Activated naive CD8-positive, alpha-beta T cell treated with anti-CD3 and anti-CD28 coated beads, Interleukin-2, amount 50 U/mL, for 24 hours (primary cell): Measurements from ENCODE around the gene RASGEF1B.
"Not testable (repeated sequence)": the region's sequence is repeated elsewhere in the genome, so short reads cannot be mapped to it uniquely, and the experiment has no call there.

ENCODE experiments used
- ATAC-seq: fragments of 150-1000 bp; cut with Tn5 transposase; one replicate; pipeline ENCODE4 v1.10.0; 2021
- DNase-seq: peaks from one replicate; pipeline ENCODE4 v3.0.0; 2021
- H3K27ac Mint-ChIP-seq: one replicate; pipeline ENCODE4 v1.8.0; 2021; ENCODE audit warnings: mild to moderate bottlenecking, mixed read lengths
- H3K27me3 Mint-ChIP-seq: one replicate; pipeline ENCODE4 v1.8.0; 2021; ENCODE audit warnings: mixed read lengths
- H3K36me3 Mint-ChIP-seq: one replicate; pipeline ENCODE4 v1.8.0; 2021; ENCODE audit warnings: low read depth, mixed read lengths
- H3K4me1 Mint-ChIP-seq: one replicate; pipeline ENCODE4 v1.8.0; 2021; ENCODE audit warnings: mixed read lengths
- H3K4me3 Mint-ChIP-seq: one replicate; pipeline ENCODE4 v1.8.0; 2021; ENCODE audit warnings: mild to moderate bottlenecking, moderate library complexity, mixed read lengths
- H3K9me3 Mint-ChIP-seq: one replicate; pipeline ENCODE4 v1.8.0; 2021; ENCODE audit warnings: mixed read lengths

The RASGEF1B gene

GRCh38 chr4:81422595-81422994 lies 49.1 kb downstream of the RASGEF1B start:
- H3K9me3 Mint-ChIP-seq = no peaks in the 10 kb centered on the region
- no peaks in the 10 kb centered on the region for H3K27me3 Mint-ChIP-seq
- H3K36me3 Mint-ChIP-seq = peaks cover 13% of the 10 kb centered on the region
- H3K4me1 Mint-ChIP-seq = peaks cover 11% of the 10 kb centered on the region
- DNase-seq (no peak), ATAC-seq (peak; percentile 40)
- peak overlapping the region; percentile 26 for H3K27ac Mint-ChIP-seq
- no peak overlapping the region for H3K4me3 Mint-ChIP-seq

DNA sequence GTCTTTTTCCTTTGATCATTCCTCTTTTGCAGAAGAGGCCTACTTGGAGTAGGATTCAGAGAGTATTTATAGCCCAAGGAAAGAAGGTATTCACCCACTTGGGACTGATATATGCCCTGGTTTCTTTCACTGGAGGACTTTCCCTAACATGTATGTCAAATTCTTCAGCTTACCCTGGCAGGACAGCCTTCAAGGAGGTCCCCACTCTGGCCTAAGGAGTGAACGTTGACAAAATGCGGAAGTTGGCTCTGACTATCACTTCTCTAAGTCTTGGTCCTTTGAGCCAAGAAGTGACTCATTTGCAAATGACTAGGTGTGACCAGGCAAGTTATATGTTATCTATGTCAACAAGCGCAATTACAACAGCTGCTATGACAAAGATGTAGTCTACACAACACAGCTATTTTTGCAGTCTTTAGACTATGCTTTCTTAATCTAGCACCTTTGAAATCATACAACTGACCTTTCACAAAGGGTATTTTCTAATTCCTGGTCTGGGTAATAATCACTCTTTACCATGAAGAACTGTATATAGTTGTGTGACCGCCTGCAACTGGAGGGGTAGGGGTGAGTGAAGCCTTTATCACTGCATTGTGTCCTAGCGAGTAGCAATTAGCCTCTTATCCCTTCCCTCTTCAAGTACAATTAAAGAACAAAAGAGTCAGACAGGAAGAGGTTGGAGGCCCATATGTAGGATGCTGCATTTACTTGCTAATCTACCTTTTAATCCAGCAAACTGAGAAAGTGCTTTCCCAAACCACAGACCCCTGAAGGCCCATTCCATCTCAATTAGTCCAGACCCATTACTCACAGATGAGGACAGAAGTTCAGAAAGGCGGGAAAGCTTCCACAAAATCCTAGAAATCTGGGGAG lies 50.1 kb downstream of the RASGEF1B start:
- DNase-seq = no peak
- Mint-ChIP-seq H3K4me3 (no peak overlapping the region), H3K36me3 (peaks cover 9% of the 10 kb centered on the region), H3K27me3 (no peaks in the 10 kb centered on the region), H3K27ac (peak overlapping the region; percentile 34), H3K9me3 (no peaks in the 10 kb centered on the region), H3K4me1 (peaks cover 11% of the 10 kb centered on the region)
- ATAC-seq = peak; percentile 63

- Mint-ChIP-seq H3K9me3 (no peaks in the 10 kb centered on the region), H3K27ac (no peak overlapping the region), H3K36me3 (no peaks in the 10 kb centered on the region), H3K27me3 (no peaks in the 10 kb centered on the region), H3K4me3 (no peak overlapping the region), H3K4me1 (peaks cover 11% of the 10 kb centered on the region)
- DNase-seq (no peak), ATAC-seq (no peak)
Observed at GRCh38 chr4:81418572-81418971, 53.1 kb downstream of the RASGEF1B start.

DNA sequence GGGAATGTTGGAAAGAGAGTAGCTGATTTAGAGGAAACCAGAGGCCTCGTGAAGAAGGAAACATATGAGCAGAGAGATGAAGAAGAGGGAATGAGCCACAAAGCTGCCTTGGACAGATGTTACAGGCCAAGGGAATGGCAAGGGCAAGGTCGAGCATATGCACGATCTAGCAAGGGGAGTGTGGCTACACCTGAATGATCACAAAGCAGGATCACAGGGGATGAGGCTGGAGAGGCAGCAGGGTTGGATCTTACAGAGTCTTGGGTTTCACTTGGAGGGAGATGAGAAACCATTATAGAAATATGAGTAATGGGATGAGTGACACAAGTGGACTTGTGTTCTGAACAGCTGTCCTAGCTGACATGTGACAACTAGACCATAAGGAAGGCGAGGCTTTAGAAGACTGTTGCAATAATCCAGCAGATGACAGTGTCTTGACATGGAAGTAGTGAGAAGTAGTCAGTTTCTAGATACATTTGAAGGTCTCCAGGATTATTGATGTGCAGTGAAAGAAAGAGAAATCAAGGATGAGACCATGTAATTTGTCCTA lies 58.7 kb downstream of the RASGEF1B start:
- no peaks in the 10 kb centered on the region for H3K9me3 Mint-ChIP-seq
- no peak overlapping the region for H3K27ac Mint-ChIP-seq
- H3K4me3 Mint-ChIP-seq = no peak overlapping the region
- H3K36me3 Mint-ChIP-seq = no peaks in the 10 kb centered on the region
- no peaks in the 10 kb centered on the region for H3K27me3 Mint-ChIP-seq
- H3K4me1 Mint-ChIP-seq = no peaks in the 10 kb centered on the region
- no peak for ATAC-seq
- DNase-seq = no peak

DNA sequence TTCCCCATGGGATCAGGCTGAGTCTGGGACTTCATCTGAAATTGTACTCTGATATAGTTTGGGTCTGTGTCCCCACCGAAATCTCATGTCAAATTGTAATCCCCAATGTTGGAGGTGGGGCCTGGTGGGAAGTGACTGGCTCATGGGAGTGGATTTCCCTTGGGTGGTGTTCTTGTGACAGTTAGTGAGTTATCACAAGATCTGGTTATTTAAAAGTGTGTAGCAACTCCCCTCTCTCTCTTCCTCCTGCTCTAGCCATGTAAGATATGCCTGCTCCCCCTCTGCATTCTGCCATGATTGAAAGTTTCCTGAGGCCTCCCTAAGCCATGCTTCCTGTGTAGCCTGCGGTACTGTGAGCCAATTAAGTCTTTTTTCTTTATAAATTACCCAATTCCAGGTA lies 61.0 kb downstream of the RASGEF1B start:
- H3K9me3 Mint-ChIP-seq = no peaks in the 10 kb centered on the region
- no peak for ATAC-seq
- no peak for DNase-seq
- no peaks in the 10 kb centered on the region for H3K27me3 Mint-ChIP-seq
- no peaks in the 10 kb centered on the region for H3K36me3 Mint-ChIP-seq
- H3K4me1 Mint-ChIP-seq = peaks cover under 1% of the 10 kb centered on the region
- no peak overlapping the region for H3K4me3 Mint-ChIP-seq
- no peak overlapping the region for H3K27ac Mint-ChIP-seq

GRCh38 chr4:81409836-81410235 lies 61.9 kb downstream of the RASGEF1B start:
- ATAC-seq (no peak), DNase-seq (no peak)
- no peaks in the 10 kb centered on the region for H3K27me3 Mint-ChIP-seq

DNA sequence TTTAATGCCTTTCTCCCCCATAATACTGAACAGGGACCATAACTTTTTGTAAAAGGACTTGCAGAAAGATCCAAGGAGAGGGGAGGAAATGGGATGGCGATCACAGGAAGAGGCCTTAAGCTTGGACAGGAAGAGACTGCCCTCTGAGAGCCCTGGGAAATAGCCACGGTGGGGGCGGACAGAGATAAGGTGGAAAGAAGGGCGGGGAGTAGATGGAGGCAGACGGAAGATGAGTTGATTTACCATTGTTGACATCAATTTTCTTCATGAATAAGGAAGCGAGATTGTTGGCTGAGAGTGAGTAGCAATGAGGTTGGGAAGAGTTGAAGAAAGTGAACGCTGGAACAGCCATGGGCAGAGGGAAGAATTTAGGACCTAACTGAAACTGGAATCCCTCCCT lies 63.4 kb downstream of the RASGEF1B start:
- Mint-ChIP-seq H3K27me3 (peaks cover 2% of the 10 kb centered on the region), H3K27ac (no peak overlapping the region), H3K4me3 (no peak overlapping the region)

More at GRCh38 chr4:81409836-81410235, 61.9 kb downstream of the RASGEF1B start:
- Mint-ChIP-seq H3K9me3 (no peaks in the 10 kb centered on the region), H3K4me3 (no peak overlapping the region), H3K36me3 (no peaks in the 10 kb centered on the region), H3K4me1 (peaks cover 2% of the 10 kb centered on the region), H3K27ac (no peak overlapping the region)

DNA sequence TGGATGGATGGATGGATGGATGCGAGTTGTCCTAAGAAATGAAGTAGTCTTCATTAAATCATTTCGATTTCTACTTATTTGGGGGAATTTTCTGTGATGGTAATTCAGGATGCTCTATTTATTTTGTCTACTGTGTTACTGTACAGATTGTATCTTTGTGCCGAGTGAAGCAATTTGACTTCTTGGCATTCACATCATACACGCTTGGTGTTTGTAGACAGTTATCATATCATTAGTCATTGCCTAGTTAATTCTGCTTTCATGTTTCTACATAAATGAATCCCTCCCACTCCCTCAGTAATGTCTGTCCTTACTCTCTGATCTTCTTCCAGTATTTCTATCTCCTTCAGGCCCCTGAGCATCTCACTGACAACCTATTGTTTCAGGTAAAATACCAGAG lies 64.0 kb downstream of the RASGEF1B start:
- no peak overlapping the region for H3K4me3 Mint-ChIP-seq
- DNase-seq (no peak), ATAC-seq (no peak)
- no peaks in the 10 kb centered on the region for H3K36me3 Mint-ChIP-seq
- peaks cover 2% of the 10 kb centered on the region for H3K27me3 Mint-ChIP-seq
- H3K27ac Mint-ChIP-seq = no peak overlapping the region
- no peaks in the 10 kb centered on the region for H3K9me3 Mint-ChIP-seq
- peaks cover 2% of the 10 kb centered on the region for H3K4me1 Mint-ChIP-seq

More for the DNA sequence above, 63.4 kb downstream of the RASGEF1B start:
- Mint-ChIP-seq H3K36me3 (no peaks in the 10 kb centered on the region), H3K4me1 (peaks cover 2% of the 10 kb centered on the region), H3K9me3 (no peaks in the 10 kb centered on the region)
- no peak for ATAC-seq
- no peak for DNase-seq

GRCh38 chr4:81406481-81406880 lies 65.2 kb downstream of the RASGEF1B start:
- H3K27ac Mint-ChIP-seq, H3K27me3 Mint-ChIP-seq, H3K9me3 Mint-ChIP-seq, H3K36me3 Mint-ChIP-seq, ATAC-seq, H3K4me1 Mint-ChIP-seq, H3K4me3 Mint-ChIP-seq, DNase-seq: not testable (repeated sequence)

DNA sequence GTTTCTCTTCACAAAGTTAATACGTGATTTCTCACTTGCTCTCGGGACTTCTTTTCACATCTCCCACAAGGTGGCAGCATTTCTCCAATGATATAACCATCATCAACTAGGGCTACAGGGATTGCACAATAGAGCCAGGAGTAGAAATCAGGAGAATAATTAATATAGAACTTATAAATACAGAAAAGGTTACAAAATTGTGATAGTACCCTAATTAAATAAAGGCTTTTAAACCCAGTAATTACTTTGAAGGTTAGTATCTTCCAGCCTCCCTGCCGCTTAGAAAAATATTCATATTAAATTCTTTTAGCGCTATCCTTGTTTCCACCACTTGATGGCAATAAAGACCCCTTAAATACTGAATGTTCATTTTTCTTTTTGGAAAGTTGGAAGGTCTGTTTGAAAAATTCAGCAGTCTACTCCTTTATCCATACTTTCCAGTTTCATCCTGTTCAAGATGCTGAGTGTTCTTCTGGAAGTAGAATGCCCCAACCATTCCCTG lies 65.8 kb downstream of the RASGEF1B start:
- DNase-seq = peak; percentile 33
- H3K36me3 Mint-ChIP-seq = no peaks in the 10 kb centered on the region
- no peak overlapping the region for H3K4me3 Mint-ChIP-seq
- peaks cover 2% of the 10 kb centered on the region for H3K27me3 Mint-ChIP-seq
- no peaks in the 10 kb centered on the region for H3K9me3 Mint-ChIP-seq
- H3K4me1 Mint-ChIP-seq = peaks cover 2% of the 10 kb centered on the region
- no peak overlapping the region for H3K27ac Mint-ChIP-seq
- ATAC-seq = no peak

DNA sequence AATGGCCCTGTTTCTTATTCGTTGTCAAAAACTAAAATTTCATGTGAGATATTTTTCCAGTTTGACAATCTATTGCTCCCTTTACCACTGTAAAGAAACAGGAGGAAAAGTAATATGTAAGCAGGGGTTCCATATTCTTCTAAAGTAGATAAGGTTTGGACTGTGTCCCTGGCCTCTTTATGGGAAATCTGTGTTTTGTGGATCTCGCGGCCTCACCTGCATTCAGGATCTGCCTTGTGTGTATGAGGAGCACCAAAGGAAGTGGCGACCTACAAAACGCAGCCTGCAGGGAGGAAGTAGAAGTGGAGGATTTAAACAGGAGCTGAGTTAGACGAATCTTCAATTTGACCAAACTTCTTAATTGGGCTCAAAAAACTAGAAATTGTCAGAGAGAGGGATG lies 67.0 kb downstream of the RASGEF1B start:
- Mint-ChIP-seq H3K9me3 (no peaks in the 10 kb centered on the region), H3K4me3 (no peak overlapping the region), H3K36me3 (no peaks in the 10 kb centered on the region), H3K27me3 (peaks cover 2% of the 10 kb centered on the region), H3K4me1 (peaks cover 2% of the 10 kb centered on the region), H3K27ac (no peak overlapping the region)
- ATAC-seq (no peak), DNase-seq (no peak)

DNA sequence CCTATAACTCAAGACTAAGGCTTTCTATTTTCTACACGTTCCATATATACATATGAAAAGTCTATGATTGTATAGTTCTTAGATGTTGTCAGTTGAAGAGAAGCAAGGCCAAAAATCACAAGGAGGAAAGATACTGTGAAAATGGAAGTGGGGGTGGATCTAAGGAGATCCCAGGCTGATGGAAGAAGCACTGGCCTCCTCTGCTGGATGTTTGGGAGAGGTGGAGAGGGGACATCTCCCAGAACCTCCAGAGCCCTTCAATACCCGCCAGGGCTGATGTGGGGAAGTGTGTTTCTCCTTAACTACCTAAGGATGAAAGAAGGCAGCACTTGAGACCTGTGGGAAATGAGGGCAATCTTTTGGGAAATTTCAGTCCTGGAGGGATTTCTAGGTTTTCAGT lies 67.4 kb downstream of the RASGEF1B start:
- DNase-seq (no peak), ATAC-seq (no peak)
- H3K9me3 Mint-ChIP-seq = no peaks in the 10 kb centered on the region
- peaks cover 2% of the 10 kb centered on the region for H3K4me1 Mint-ChIP-seq
- H3K4me3 Mint-ChIP-seq = no peak overlapping the region
- no peak overlapping the region for H3K27ac Mint-ChIP-seq
- H3K27me3 Mint-ChIP-seq = peaks cover 2% of the 10 kb centered on the region
- no peaks in the 10 kb centered on the region for H3K36me3 Mint-ChIP-seq

DNA sequence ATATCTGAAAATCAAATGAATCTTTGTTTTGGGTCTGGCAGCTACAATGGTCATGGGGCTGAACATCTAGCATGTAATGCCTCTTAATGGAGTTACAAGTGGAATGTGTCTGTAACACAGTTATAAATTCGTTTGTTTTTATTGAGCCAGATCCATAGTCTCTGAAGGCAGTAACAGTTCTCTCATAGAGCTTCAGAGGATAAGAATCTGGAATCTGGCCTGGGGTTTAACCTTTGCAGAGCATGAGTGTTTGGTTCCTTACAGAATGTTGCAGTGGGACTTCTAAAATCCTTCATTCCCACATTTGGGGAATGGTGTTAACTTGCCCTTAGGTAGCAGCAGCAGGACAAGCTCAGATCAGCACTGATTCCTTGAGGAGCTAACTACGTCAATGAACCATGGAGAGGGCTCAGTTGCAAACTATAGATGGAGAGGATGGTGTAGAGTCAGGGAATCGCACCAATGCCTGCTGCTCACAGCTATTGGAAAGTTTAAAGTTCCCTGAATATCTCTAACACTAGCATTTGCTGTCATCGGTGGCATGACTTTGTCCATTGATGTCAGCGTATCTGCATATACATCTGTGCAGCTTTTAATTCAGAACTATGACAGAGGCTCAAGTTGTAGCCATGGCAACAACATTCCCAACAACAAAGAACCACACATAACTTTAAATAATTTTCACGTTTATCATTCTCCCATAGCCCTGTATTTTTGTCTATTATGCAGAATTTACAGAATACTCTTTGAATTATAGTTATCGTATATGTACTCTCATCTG lies 72.2 kb downstream of the RASGEF1B start:
- Mint-ChIP-seq H3K4me3 (no peak overlapping the region), H3K27me3 (peaks cover 2% of the 10 kb centered on the region), H3K27ac (no peak overlapping the region), H3K9me3 (no peaks in the 10 kb centered on the region), H3K36me3 (no peaks in the 10 kb centered on the region), H3K4me1 (no peaks in the 10 kb centered on the region)
- DNase-seq = no peak
- ATAC-seq = no peak

DNA sequence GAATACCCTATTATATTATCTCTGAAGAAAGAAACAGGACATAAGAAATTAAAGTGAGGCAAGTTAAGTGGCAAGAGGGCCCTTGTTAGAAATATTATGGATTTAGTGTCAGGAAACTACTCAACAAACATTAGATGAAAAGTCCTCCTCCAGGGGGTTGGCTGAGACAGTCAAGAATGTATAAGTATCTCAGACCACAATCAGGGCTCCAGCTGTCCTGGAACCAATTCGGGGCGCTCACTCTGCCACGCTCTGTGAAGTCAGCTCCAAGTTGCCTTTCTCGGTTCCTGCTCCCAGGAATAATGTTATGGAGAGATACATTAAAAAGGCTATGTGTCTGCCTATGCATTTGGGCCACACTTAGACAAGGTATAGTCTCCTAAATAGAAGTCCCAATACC lies 73.3 kb downstream of the RASGEF1B start:
- H3K4me1 Mint-ChIP-seq = no peaks in the 10 kb centered on the region
- H3K36me3 Mint-ChIP-seq = no peaks in the 10 kb centered on the region
- H3K27me3 Mint-ChIP-seq = no peaks in the 10 kb centered on the region
- no peak for ATAC-seq
- no peak overlapping the region for H3K27ac Mint-ChIP-seq
- H3K9me3 Mint-ChIP-seq = no peaks in the 10 kb centered on the region
- H3K4me3 Mint-ChIP-seq = no peak overlapping the region
- DNase-seq = no peak

GRCh38 chr4:81397635-81398034 lies 74.1 kb downstream of the RASGEF1B start:
- H3K36me3 Mint-ChIP-seq = no peaks in the 10 kb centered on the region
- ATAC-seq = no peak
- no peak for DNase-seq
- no peak overlapping the region for H3K4me3 Mint-ChIP-seq
- H3K4me1 Mint-ChIP-seq = no peaks in the 10 kb centered on the region
- no peaks in the 10 kb centered on the region for H3K27me3 Mint-ChIP-seq
- H3K9me3 Mint-ChIP-seq = no peaks in the 10 kb centered on the region
- no peak overlapping the region for H3K27ac Mint-ChIP-seq
